Activated CD4-positive, alpha-beta T cell treated with anti-CD3 and anti-CD28 coated beads for 48 hours (primary cell): Measurements from ENCODE around the gene LLGL2.

Source experiments
- DNase-seq: peaks from one replicate; pipeline ENCODE4 v3.0.0-alpha.2; 2020

LLGL2 gene

DNA sequence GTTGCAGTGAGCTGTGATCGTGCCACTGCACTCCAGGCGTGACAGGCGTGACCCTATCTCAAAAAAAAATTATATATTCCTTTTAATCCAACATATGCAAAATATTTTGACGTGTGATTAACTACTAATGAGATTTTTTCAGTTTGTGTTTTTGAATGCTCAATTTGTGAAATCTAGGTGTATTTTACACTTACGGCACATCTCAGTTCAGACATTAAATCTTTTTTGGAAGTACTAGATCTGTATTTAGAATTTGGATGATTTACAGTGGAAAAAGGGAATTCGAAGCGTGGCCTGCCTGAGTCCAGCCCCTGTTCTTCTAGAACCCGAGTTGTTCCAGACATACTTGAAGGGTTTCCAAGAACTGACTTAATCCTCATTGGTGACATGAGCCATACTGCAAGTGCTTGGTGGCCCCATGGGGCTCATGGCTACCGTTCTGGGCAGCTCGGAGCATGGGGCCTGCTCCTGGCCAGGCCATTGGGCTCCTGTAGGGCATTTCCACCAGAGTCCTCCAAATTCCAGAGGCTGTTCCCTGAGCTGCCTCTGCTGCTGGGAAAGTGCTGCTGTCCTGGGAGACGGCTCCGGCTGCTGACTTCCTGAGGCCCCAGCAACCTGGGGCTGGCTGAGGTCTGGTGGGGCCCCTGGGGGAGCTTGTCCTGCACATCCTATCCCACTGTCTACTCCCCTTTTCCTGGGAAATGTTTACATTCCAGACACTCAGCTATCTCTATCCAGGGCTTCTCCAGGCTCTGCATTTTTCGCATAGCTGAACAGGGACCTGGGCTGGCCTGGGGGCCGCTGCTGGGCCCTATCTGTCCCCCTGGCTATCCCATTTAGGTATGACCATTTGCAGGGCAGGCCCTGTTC lies 27.2 kb downstream of the LLGL2 start:
- no peak for DNase-seq

DNA sequence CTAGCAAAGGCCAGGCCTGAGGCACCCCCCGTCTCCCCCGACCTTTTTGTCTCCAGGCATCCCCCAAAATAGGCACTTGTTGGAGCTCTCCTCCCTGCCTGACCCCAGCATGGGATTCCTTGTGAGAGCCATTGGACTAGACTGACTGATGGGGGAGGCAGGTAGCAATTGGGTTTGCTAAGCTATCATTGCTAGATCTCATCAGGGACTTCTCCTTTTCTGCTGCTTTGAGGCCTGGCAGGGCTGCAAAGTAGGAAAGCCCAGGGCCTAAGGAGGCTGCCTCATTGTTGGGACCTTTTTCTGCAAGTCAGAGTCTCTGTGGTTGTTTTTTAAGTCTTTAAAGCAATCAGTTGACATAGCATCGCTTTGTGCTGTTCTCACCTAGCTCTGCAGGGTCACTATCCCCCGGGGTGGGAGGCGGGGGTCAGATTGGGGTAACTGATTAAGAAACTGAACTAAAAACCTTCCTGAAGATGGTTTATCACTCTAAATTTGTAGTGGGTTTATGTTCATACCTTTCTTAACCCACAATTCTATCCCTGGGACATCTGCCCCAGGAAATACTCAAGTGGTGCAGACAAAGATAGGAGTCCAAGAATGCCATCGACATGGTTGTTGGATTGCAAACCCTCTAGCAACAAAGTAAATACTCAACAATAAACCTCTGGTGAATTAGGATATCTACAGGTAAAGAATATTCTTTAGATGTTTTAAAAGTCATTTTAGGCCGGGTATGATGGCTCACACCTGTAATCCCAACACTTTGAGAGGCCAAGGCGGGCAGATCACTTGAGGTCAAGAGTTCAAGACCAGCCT lies 28.0 kb downstream of the LLGL2 start:
- no peak for DNase-seq

GRCh38 chr17:75555679-75556153 lies 30.2 kb downstream of the LLGL2 start:
- DNase-seq = no peak

DNA sequence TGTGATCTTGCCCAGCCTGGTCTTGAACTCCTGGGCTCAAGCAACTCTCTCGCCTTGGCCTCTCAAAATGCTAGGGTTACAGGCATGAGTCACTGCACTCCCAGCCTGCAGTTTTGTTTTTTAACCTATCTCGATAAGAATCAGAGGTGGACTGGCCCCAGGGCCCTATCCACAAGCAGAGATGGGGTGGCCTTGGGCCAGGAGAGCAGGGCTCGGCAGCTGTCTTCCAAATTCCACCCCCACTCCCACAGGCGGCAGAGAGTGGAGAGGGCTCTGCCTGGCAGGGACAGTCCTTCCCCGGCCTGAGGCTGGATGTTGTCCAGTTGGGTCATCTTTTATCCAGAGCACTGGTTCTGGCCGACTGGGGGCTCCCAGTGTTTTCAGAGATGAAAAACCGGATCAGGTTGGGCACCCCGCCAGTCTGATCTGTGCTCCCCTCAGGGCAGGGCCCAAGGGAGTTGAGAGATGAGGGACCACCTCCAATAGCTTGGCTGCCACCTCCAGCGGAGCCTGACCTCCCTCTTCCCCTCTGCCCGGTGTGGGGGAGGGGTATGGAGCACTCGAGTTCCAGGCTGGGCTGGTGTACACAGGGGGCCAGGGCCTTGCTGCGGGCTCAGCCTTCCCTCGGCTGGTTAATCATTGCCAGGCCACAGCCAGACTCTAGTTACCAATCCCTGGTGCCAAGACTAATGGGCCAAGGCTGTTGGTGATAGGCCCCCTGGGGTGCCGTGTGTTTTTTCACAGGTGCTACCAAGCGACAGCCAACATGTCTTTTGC lies 31.8 kb downstream of the LLGL2 start:
- no peak for DNase-seq

GRCh38 chr17:75557852-75558665 lies 32.6 kb downstream of the LLGL2 start:
- no peak for DNase-seq

DNA sequence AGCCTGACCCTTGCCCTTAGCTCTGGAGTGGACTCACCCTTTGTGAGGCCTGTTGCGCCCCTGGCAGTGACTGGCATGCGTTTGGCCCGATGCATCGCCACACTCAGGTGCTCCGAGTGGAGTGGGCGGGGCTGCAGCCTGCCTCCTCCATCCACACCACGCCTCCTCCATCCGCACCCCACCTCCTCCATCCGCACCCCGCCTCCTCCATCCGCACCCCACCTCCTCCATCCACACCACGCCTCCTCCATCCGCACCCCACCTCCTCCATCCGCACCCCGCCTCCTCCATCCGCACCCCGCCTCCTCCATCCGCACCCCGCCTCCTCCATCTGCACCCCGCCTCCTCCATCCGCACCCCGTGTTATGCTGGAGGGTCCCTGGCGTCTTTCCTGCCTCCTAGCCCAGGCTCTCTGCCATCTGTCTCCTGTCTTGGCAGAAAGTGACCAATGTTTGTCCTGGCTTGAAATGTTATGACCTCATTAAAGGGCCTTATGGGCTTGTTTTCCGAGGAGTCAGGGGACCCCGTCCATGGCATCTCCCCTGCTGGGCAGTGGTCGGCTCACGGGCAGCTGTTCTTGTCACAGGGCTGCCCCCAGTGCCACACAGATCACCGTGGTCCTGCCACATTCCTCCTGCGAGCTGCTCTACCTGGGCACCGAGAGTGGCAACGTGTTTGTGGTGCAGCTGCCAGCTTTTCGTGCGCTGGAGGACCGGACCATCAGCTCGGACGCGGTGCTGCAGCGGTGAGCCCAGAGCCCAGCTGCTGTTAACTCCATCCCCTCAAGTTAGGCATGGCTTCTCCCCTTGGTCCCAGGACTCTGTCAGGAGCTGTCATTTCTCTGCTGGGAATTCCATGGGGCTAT lies 33.4 kb downstream of the LLGL2 start:
- no peak for DNase-seq

DNA sequence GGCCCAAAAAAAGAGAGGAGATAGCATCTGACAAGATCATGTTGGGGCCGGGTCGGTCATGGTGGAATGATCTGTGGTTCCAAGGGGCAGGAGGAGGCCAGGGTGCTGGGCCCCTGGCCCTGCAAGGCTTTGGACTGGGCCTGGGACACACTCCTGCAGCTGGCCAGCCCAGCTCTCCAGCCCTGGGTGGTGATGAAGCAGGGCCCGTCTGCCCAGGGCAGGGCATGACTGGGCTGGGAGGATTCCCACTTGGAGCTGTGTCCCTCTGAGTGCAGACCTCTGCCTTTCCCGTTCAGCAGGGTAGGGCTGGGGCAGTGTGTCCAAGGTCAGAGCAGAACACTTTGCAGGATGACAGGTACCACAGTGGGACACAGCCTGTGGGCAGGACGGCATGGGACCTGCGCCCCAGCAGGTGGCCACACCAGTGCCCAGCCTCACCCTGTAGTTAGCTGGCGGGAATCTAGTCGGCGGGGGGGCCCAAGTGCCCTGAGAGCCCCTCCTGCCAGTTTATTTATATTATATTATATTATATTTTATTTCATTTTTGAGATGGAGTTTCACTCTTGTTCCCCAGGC lies 34.5 kb downstream of the LLGL2 start:
- DNase-seq = no peak

DNA sequence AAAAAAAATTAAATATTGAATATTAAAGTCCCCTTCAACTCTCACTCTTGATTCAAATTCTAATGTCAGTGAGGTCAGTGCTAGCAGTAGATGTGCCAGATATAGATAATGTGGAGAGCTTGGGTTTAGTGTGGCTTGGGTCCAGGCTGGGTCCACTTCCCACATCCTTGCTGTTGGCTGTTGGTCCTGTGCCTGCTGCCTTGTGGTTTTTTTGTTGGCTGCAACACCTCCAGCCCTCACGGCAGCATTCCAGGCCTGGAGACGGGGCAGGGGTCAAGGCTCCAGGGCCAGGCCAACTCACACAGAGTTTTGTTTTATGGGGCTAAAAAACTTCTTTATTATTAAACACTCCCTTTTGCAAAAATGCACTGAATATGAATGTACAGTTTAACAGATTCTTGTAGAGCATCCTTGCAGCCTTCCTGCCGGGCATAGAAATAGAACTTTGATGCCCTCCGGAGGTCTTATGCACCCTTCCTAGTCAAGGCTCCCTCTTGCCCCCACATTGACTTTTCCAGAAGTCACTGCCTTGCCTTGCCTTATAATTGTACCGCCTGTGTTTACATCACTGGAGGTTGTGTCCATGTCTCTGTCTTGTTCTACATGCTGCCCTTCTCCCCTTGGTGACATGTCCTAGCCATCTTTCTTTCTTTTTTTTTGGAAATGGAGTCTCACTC lies 36.6 kb downstream of the LLGL2 start:
- DNase-seq = no peak

DNA sequence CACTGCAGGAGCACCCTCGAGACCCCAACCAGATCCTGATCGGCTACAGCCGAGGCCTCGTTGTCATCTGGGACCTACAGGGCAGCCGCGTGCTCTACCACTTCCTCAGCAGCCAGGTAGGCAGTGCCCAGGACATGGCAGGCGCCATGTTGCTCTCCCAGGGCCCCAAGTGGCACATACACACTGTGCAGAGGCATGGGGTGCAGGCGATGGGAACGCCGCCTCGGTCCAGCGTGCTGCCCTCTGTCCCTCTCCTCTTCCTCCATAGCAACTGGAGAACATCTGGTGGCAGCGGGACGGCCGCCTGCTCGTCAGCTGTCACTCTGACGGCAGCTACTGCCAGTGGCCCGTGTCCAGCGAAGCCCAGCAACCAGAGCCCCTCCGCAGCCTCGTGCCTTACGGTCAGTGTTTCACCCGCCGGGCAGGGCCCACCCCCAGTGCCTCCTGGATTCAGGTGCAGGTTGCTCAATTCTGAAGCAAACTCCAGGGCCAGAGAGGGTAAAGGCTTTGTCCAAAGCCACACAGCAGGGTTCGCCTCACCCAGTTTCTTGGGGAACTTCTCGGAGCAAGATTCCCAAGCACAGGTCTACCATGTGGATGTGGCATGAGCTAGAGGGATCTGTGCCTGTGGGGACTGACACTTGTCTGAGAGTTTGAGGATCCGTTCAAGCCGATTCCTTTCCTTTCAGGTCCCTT lies 37.7 kb downstream of the LLGL2 start:
- DNase-seq = no peak

DNA sequence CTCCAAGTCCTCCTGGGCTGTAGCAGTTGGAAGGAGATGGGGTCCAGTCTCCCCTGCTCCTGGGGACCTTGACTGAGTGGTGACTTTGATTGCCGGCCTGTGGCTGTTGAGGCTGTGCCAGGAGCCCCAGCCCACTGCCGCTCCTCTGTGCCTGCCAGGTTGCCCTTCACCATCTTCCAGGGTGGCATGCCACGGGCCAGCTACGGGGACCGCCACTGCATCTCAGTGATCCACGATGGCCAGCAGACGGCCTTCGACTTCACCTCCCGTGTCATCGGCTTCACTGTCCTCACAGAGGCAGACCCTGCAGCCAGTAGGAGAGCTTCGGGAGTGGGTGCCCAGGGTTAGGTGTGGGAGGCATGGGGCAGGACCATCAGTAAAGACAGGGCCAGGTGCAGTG lies 38.7 kb downstream of the LLGL2 start:
- DNase-seq = no peak

DNA sequence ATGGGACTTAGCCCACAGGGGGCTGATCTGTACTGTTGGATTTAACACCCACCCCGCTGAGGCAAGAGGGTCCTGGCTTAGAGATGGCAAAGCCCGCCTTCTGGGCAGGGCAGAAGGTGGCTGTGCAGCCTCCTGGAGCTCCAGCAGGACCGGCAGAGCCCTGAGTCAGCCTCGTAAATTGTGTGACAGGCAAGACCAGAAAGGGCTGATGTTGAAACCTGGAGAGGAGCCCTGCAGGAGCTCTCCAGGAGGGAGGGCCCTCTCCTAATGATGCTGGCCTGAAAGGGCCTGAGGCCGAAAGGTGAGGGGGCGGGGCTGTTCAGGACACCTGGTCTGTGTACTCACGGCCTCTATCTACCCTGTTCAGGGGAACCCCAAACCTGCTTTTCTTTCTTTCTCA lies 39.6 kb downstream of the LLGL2 start:
- DNase-seq = no peak

GRCh38 chr17:75565618-75566017 lies 40.1 kb downstream of the LLGL2 start:
- no peak for DNase-seq

DNA sequence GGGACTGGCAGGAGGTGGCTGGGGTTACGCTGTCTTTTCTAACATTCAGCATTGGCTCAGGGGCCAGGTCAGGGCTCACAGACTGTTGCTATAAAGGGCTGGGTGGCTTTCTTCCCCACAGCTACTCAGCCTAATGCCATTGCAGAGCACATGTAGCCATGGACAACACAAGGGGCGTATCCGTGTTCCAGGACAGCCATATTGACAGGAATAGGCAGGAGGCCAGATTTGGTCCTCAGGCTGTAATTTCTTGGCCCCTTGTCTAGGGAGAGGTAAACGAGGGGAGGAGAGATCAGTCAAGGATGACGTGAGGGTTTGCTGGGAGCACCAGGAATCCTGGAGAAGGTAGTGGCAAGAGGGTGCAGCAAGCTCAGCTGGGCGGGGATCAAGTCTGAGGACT lies 40.9 kb downstream of the LLGL2 start:
- no peak for DNase-seq

- no peak for DNase-seq
These were observed 41.3 kb downstream of the LLGL2 start for GRCh38 chr17:75566834-75567233.

DNA sequence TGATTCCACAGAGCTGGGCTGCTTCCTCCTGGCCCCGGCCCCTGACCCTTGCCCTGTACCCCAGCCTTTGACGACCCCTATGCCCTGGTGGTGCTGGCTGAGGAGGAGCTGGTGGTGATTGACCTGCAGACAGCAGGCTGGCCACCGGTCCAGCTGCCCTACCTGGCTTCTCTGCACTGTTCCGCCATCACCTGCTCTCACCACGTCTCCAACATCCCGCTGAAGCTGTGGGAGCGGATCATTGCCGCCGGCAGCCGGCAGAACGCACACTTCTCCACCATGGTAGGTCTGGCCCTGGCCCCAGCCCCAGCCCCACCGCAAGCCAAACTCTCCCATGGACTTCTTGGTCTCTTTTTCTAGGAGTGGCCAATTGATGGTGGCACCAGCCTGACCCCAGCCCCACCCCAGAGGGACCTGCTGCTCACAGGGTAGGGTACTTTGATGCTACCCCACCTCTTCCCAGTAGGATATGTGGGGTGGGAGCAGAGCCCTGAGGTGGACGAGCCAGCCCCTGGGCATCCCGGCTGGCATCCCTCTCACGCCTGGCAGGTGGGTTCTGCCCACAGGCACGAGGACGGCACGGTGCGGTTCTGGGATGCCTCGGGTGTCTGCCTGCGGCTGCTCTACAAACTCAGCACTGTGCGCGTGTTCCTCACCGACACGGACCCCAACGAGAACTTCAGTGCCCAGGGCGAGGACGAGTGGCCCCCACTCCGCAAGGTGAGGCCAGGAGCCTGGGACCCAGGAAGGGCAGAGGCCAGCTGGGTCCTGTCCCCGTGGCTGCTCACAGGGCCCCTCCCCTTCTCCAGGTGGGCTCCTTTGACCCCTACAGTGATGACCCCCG lies 43.1 kb downstream of the LLGL2 start:
- no peak for DNase-seq

- no peak for DNase-seq
These were observed 44.7 kb downstream of the LLGL2 start for GRCh38 chr17:75570034-75570676.

- no peak for DNase-seq
These were observed 45.3 kb downstream of the LLGL2 start for GRCh38 chr17:75570772-75571171.

GRCh38 chr17:75571197-75571884 lies 45.8 kb downstream of the LLGL2 start:
- no peak for DNase-seq
